ENCODE measurements around the gene EEF1G. TPM values are rescaled to one million over a fixed set of nuclear protein-coding genes. Genes with fewer than 3 reads are reported as not detected.

EEF1G gene
- total RNA-seq, 4 donors from 2014 or later = 1,334 to 1,814 (median 1,607) TPM

DNA sequence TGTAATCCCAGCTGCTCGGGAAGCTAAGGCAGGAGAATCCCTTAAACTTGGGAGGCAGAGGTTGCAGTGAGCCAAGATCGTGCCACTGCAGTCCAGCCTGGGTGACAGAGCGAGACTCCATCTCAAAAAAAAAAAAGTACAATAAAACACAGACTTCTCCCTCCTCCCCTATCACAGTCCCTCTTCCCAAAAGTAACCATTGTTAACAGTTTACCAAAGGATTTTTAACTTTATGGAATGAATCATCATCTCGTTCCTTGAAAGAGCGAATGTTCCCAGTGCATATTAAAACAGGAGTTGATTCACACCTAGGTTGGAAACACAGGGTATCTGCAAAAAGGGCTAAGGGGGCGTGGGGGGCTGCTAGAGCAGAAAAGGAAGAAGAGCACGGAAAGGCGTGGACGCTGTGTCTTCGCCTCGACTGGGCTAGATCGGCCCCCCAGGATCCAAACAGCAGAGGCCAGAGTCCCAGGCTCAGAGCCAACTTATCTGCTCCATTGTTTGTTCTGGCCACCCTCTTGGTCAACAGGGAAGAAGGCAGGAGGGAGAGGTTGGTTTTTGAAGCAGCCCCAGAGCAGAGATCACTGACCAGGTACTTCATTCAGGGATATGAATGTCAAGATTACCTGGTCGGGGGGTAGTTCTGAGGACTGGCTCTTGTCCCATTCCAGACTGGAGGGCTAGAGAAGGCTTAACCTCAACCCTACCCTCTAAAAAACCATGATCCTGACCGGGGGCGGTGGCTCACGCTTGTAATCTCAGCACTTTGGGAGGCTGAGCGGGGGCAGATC, 25.0 kb downstream of the EEF1G start:
- TF ChIP-seq POLR2A (IDR thresholded peaks at IDR 0.05) = no peak
- TF ChIP-seq, protein P1, sequence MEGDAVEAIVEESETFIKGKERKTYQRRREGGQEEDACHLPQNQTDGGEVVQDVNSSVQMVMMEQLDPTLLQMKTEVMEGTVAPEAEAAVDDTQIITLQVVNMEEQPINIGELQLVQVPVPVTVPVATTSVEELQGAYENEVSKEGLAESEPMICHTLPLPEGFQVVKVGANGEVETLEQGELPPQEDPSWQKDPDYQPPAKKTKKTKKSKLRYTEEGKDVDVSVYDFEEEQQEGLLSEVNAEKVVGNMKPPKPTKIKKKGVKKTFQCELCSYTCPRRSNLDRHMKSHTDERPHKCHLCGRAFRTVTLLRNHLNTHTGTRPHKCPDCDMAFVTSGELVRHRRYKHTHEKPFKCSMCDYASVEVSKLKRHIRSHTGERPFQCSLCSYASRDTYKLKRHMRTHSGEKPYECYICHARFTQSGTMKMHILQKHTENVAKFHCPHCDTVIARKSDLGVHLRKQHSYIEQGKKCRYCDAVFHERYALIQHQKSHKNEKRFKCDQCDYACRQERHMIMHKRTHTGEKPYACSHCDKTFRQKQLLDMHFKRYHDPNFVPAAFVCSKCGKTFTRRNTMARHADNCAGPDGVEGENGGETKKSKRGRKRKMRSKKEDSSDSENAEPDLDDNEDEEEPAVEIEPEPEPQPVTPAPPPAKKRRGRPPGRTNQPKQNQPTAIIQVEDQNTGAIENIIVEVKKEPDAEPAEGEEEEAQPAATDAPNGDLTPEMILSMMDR (IDR thresholded peaks at IDR 0.05) = no peak
- intact Hi-C loops (cut with DNase I) = no loop called here
- Histone ChIP-seq H3K9me3 (no peaks in the 10 kb centered on the region), H3K4me3 (replicated peaks in 1 of 3) (no peak overlapping the region), H3K27ac (peak overlapping the region; percentile 47 to 99 (median 53)), H3K27me3 (no peaks in the 10 kb centered on the region), H3K36me3 (no peaks in the 10 kb centered on the region), H3K4me1 (peaks cover 49 to 75% of the 10 kb centered on the region in 2 donors)
- peak; percentile 77 to 79 for DNase-seq
- 41 to 42% methylated on average over 17 of the region's 17 CpGs for whole genome bisulfite sequencing, 2 donors

DNA sequence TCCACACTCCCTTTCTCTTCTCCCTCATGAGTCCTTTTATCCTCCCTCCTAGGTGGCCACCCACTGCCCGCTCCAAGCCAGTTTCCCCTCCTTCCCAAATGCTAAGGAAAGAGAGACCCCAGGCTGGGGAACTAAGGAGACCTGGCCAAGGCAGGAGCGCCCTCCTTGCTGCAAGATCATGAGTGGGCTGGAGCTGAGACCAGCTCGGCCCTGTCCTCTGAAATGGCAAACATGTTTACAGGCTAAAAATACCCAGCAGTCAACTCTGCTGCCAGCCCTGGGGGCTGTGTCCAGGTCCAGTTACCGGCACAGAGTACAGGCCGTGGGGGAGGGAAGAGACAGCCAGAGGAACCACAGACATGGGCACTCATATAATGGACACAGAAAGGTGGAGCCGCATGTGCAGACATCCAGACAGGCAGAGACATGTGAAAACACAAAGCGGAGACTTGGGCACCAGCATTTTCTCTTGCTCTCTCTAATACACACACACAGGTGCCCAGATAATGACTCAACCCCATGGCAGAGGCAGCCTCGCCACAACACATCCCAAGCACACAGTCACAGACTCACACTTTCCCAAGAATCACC, 25.9 kb downstream of the EEF1G start:
- intact Hi-C loops (cut with DNase I) = no loop called here
- Histone ChIP-seq H3K9me3 (no peaks in the 10 kb centered on the region), H3K36me3 (no peaks in the 10 kb centered on the region), H3K27me3 (no peaks in the 10 kb centered on the region), H3K4me3 (replicated peaks in 1 of 3) (peak overlapping the region in 1 of 3 donors; percentile 87), H3K27ac (peak overlapping the region; percentile 92 to 99 (median 96)), H3K4me1 (peaks cover 47 to 74% of the 10 kb centered on the region in 2 donors)
- 49 to 54% methylated on average over 8 of the region's 8 CpGs for WGBS, 2 donors
- no peak for TF ChIP-seq POLR2A (IDR thresholded peaks at IDR 0.05)
- peak; percentile 55 to 68 for DNase-seq

DNA sequence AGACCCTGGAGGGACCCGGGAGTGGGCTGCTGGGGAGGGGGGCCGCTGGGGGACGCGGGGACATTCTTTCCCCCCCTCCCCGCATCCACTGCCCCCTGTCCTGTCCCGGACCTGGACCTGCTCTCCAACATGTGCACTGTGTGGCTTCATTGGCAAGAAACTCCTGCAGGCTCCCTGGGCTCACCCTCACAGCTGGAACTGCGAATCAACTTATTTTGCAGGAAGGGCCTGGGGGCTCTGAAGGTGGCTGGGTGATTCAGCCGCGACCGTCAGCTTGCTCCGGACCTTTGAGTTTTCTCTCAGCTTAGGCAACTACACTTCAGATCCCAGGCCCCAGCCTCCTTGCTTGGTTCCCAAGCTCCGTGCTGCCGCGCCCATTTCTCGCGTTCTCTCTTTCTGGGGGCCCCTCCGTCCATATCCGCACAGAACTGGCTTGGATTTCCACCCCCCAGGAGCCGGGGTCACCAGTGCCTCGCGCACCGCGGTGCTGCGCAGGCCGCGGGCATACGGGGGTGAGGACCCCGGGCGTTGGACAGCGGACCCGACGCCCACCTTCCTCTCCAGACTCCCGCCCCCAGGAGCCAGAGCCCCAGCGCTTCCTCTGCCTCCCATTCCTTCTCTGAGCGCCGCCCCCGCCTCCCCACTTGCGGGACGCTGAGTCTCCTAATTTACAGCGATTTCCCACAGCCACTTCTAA, 26.6 kb downstream of the EEF1G start:
- Histone ChIP-seq H3K9me3 (no peaks in the 10 kb centered on the region), H3K4me3 (replicated peaks in 1 of 3) (peak overlapping the region in 2 of 3 donors; percentile 46 to 87), H3K36me3 (no peaks in the 10 kb centered on the region), H3K27ac (peak overlapping the region; percentile 92 to 99 (median 96)), H3K4me1 (peaks cover 45 to 74% of the 10 kb centered on the region in 2 donors), H3K27me3 (no peaks in the 10 kb centered on the region)
- peak; percentile 40 to 41 for DNase-seq
- 20% methylated on average over 33 to 35 of the region's 40 CpGs for WGBS, 2 donors
- intact Hi-C loops (cut with DNase I) = no loop called here
- no peak for TF ChIP-seq POLR2A (IDR thresholded peaks at IDR 0.05)
- TF ChIP-seq, protein P1 (IDR thresholded peaks at IDR 0.05) = no peak

DNA sequence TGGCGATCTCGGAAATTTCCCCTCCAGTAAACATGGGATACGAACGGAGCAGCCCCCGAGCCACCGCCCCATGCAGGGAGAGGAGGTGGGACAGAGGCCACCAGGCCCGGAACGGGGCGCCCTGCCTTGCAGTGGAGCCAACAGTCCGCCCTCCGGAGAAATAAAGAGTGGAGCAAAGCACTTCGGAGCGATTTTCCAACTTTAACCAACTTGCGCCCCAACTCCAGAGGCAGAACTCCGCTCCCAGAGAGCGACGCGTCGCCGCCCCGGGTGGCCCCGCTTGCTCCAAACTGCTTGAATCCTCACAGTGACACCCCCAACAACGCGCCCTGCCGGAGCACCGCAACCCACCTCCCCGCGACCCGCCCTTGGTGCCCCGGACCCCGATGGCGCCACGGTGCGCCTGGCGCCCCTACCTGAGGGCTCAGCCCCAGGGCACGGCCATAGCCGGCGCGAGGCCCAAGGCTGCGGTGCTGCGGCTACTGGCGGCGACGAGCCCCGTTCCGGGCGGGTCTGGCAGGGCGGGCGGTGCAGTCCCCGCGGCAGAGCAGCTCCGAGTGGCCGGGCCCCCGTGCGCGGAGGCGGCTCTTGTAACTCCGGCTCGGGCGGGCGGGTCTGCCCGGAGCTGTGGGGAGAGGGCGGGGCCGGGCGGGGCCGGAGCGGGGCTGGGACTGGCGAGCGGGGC, 27.3 kb downstream of the EEF1G start, which contains the start of gene AHNAK:
TSS of gene AHNAK (minus strand) at position 563 of the 685 bp plus-strand sequence. CDS start 10,708 bp downstream, outside the sequence.
- H3K4me3 ChIP-seq (replicated peaks in 1 of 3) = peak within 1 kb of the TSS; percentile 46 to 87 (median 85)
- WGBS, 2 donors = 1% methylated on average over 11 to 25 of the region's 69 CpGs
- peak; percentile 88 to 90 for DNase-seq
- H3K27me3 ChIP-seq = no peaks in the 10 kb centered on the region
- no peaks in the 10 kb centered on the region for H3K36me3 ChIP-seq
- intact Hi-C loops (cut with DNase I) = no loop called here
- H3K27ac ChIP-seq = peak within 1 kb of the TSS; percentile 92 to 99 (median 96)
- TF ChIP-seq POLR2A (IDR thresholded peaks at IDR 0.05) = peak; percentile 85
- TF ChIP-seq, protein P1 (IDR thresholded peaks at IDR 0.05) = no peak
- H3K4me1 ChIP-seq = peaks cover 42 to 74% of the 10 kb centered on the region in 2 donors
- H3K9me3 ChIP-seq = no peaks in the 10 kb centered on the region
